HepG2 (cell line): ENCODE data around the gene ATP13A2. TPM values are rescaled to one million over a fixed set of nuclear protein-coding genes. Genes with fewer than 3 reads are reported as not detected.

ENCODE experiments used
- ATAC-seq: fragments of 200-7000 bp; cut with Tn5 transposase; 3 replicates; pipeline ENCODE4 v1.9.1; 2020; ENCODE audit warnings: mild to moderate bottlenecking, moderate library complexity
- BruUV-seq: library from RNA; stranded (reverse); fragments of 400-500 nt; replicated peaks from 2 replicates; lab custom pipeline; 2021; lab: Mats Ljungman, UMichigan
- CTCF ChIA-PET: fragments of 300-600 bp; formaldehyde crosslinking; extraction: SDS; loops from one replicate; lab custom pipeline; 2021; ENCODE audit warnings: low total read pairs, inconsistent platforms, low intra/inter-chr PET ratio; lab: Yijun Ruan, JAX
- POLR2A ChIA-PET: fragments of 350-600 bp; sonication (Branson Sonifier 250); formaldehyde crosslinking; loops from one replicate; lab custom pipeline; 2020; ENCODE audit warnings: antibody characterized with exemption, inconsistent platforms; lab: Yijun Ruan, JAX
- DNase-seq: peaks from one replicate; pipeline ENCODE4 v3.0.0-alpha.2; 2015; ENCODE audit warnings: low spot score
- FAIRE-seq: peaks from 3 replicates; lab custom pipeline; 2011; peaks lifted over from hg19 to GRCh38; lab: Jason Lieb, UNC
- H2AFZ ChIP-seq: one replicate; pipeline ENCODE4 v1.6.1; 2011; ENCODE audit warnings: low read length, inconsistent platforms
- H3K27ac ChIP-seq: fragments of 300-600 bp; 3 replicates; pipeline ENCODE4 v1.8.0; 2011; ENCODE audit warnings: mixed run types, mild to moderate bottlenecking, mixed read lengths, low read length, inconsistent platforms; ENCODE audit not compliant: insufficient read depth; ENCODE audit errors: extremely low read length
- H3K27me3 ChIP-seq, 2 experiments: fragments of 200-600 bp in 1 of 2; 2 replicates in 1 of 2; 3 replicates in 1 of 2; pipeline versions ENCODE4 v1.6.0 to v1.8.0; 2011; ENCODE audit warnings: low read length in 2 of 2, mild to moderate bottlenecking in 2 of 2, moderate library complexity in 2 of 2, inconsistent platforms in 1 of 2; ENCODE audit not compliant: insufficient read depth in 2 of 2, control insufficient read depth in 1 of 2
- H3K36me3 ChIP-seq, 2 experiments: fragments of 200-600 bp in 1 of 2; replicated peaks in 1 of 2; 2 replicates in 1 of 2; 3 replicates in 1 of 2; pipeline versions ENCODE4 v1.5.1 to v1.8.0; 2011; ENCODE audit warnings: low read length in 2 of 2, inconsistent platforms in 1 of 2; ENCODE audit not compliant: insufficient read depth in 2 of 2, control insufficient read depth in 1 of 2
- H3K4me1 ChIP-seq: 2 replicates; pipeline ENCODE4 v1.5.1; 2012; ENCODE audit warnings: low read length, inconsistent platforms; ENCODE audit not compliant: insufficient read depth
- H3K4me2 ChIP-seq: 2 replicates; pipeline ENCODE4 v1.6.0; 2011; ENCODE audit warnings: low read depth, low read length, inconsistent platforms
- H3K4me3 ChIP-seq, 3 experiments: fragments of 200-600 bp in 1 of 3; sonication (generic), shearing (Covaris generic) in 1 of 3; replicated peaks in 1 of 3; 2 replicates each; pipeline ENCODE4 v1.5.1; 2011 to 2016; ENCODE audit warnings: low read length in 3 of 3, inconsistent platforms in 2 of 3, low read depth in 2 of 3, mild to moderate bottlenecking in 2 of 3, control low read depth in 1 of 3, mixed read lengths in 1 of 3; ENCODE audit not compliant: insufficient read depth in 1 of 3
- H3K79me2 ChIP-seq: one replicate; pipeline ENCODE4 v1.6.1; 2011; ENCODE audit warnings: low read length, inconsistent platforms; ENCODE audit not compliant: insufficient read depth
- H3K9ac ChIP-seq: 2 replicates; pipeline ENCODE4 v1.6.0; 2011; ENCODE audit warnings: mild to moderate bottlenecking, low read depth, low read length, inconsistent platforms; ENCODE audit not compliant: insufficient read depth
- H3K9me3 ChIP-seq: 2 replicates; pipeline ENCODE4 v1.5.1; 2012; ENCODE audit warnings: mild to moderate bottlenecking, low read length
- H4K20me1 ChIP-seq: 2 replicates; pipeline ENCODE4 v1.6.0; 2011; ENCODE audit warnings: inconsistent platforms, mild to moderate bottlenecking, low read length, moderate library complexity; ENCODE audit not compliant: insufficient read depth
- DRAP1 ChIP-seq: IDR thresholded peaks from 2 replicates; pipeline ENCODE4 v1.6.1; 2016; ENCODE audit warnings: missing genetic modification reagents, missing compliant biosample characterization
- TAF15 ChIP-seq: fragments of 200-400 bp; formaldehyde crosslinking; IDR thresholded peaks from one replicate; pipeline ENCODE4 v1.6.1; 2018; ENCODE audit warnings: mild to moderate bottlenecking, low read depth, low read length; ENCODE audit not compliant: poor library complexity, severe bottlenecking
- THAP11 ChIP-seq: IDR thresholded peaks from 2 replicates; pipeline ENCODE4 v1.6.1; 2016; ENCODE audit warnings: missing biosample characterization, missing genetic modification reagents
- ZNF280D ChIP-seq: sonication (generic); formaldehyde crosslinking; IDR thresholded peaks from 2 replicates; pipeline ENCODE4 v1.5.1; 2020; ENCODE audit warnings: mild to moderate bottlenecking, missing genetic modification reagents
- ZNF460 ChIP-seq: sonication (generic); formaldehyde crosslinking; IDR thresholded peaks from 2 replicates; pipeline ENCODE4 v1.5.1; 2020; ENCODE audit warnings: missing genetic modification reagents, mild to moderate bottlenecking, borderline replicate concordance
- ZNF704 ChIP-seq: sonication (generic); formaldehyde crosslinking; IDR thresholded peaks from 2 replicates; pipeline ENCODE4 v1.8.1; 2023; ENCODE audit warnings: mild to moderate bottlenecking, inconsistent platforms, moderate library complexity, missing genetic modification reagents, borderline replicate concordance
- WGBS: methylation state at CpG from one replicate; pipeline ENCODE4 v1.1.6; 2017; ENCODE audit warnings: low lambda C conversion rate; 5-methylcytosine and 5-hydroxymethylcytosine counted together
- in situ Hi-C: cut with HindIII; loops from 2 replicates; pipeline ENCODE4 v1.10.0; 2017; ENCODE audit warnings: low pct_unique_long_range_greater_than_20kb; ENCODE audit not compliant: extremely low pct_ligation_motif_present
- intact Hi-C: fragments of 100-400 bp; cut with micrococcal nuclease; formaldehyde crosslinking; loops from one replicate; pipeline ENCODE4 v1.10.0; 2022; ENCODE audit not compliant: unreplicated experiment
- polyA plus RNA-seq, 8 experiments: library from polyadenylated mRNA; depleted of rRNA in 3 of 8; stranded (reverse) in 7 of 8; unstranded in 1 of 8; fragments of >200 nt; fragmentation: Illumina TruSeq in 4 of 8; extraction: Trizol in 4 of 8; gene quantifications; 2 replicates each; pipeline versions ENCODE4 v1.2.1 to v1.2.3, GENCODE V29; 2011 to 2016; ENCODE audit warnings: low read depth in 4 of 8, missing spikeins in 1 of 8, mixed read lengths in 1 of 8; ENCODE audit not compliant: insufficient read depth in 1 of 8
- total RNA-seq, 5 experiments: library from RNA; depleted of rRNA; stranded (reverse); fragments of >200 nt; fragmentation: Illumina TruSeq; extraction: Trizol; gene quantifications; 2 replicates each; pipeline ENCODE4 v1.2.3, GENCODE V29; 2016; ENCODE audit warnings: low read depth in 1 of 5

ATP13A2 gene
- total and polyA plus RNA-seq, 2 of the 13 experiments (the other 11 are each of a cell fraction or from before 2014, with no cell fraction given), result 13.2 to 16.2 TPM

GRCh38 chr1:16986113-16986512 lies 25.6 kb downstream of the ATP13A2 start:
- no peak overlapping the region for H3K9ac ChIP-seq
- H3K79me2 ChIP-seq, result no peaks in the 10 kb centered on the region
- CTCF ChIA-PET, result no interaction called here
- peaks cover 20% of the 10 kb centered on the region for H3K4me1 ChIP-seq
- DNase-seq (no peak), FAIRE-seq (no peak), ATAC-seq (no peak)
- TF ChIP-seq ZNF704 (CRISPR knock-in tag), result no peak
- TF ChIP-seq DRAP1 (CRISPR knock-in tag), result no peak
- no peak for TF ChIP-seq ZNF460 (CRISPR knock-in tag)
- TF ChIP-seq TAF15, result no peak
- TF ChIP-seq THAP11, result no peak
- no peak for TF ChIP-seq ZNF280D (CRISPR knock-in tag)
- H3K27me3 ChIP-seq, result peaks cover 0 to 6% of the 10 kb centered on the region in 2 experiments; a peak in 3 of 5 replicates
- H3K4me3 ChIP-seq, result no peak overlapping the region
- H3K27ac ChIP-seq, result no peak overlapping the region
- intact Hi-C loops (no loop called here), in situ Hi-C loops (no loop called here)
- H4K20me1 ChIP-seq, result no peaks in the 10 kb centered on the region
- H2AFZ ChIP-seq, result no peak overlapping the region
- H3K4me2 ChIP-seq, result no peak overlapping the region
- H3K36me3 ChIP-seq, result no peaks in the 10 kb centered on the region
- H3K9me3 ChIP-seq, result no peaks in the 10 kb centered on the region
- POLR2A ChIA-PET, result no interaction called here
- no TSS peak for BruUV-seq
- 89% methylated on average over 7 of the region's 19 CpGs for WGBS
